ENCODE measurements around the gene FXYD2. TPM values are rescaled to one million over a fixed set of nuclear protein-coding genes. Genes with fewer than 3 reads are reported as not detected.

FXYD2 gene
- total and polyA plus RNA-seq, 9 of the 15 experiments (the other 6 are each of a cell fraction or from before 2014, with no cell fraction given): not detected

GRCh38 chr11:117817368-117818040, 7.0 kb downstream of the FXYD2 start (continued):
- TF ChIP-seq TGIF2 (CRISPR knock-in tag; IDR thresholded peaks at IDR 0.05) (no peak), YY1 (IDR thresholded peaks at IDR 0.05; ENCODE audit: borderline replicate concordance in 1 of 3, control insufficient read depth in 1 of 3, extremely low read depth in 1 of 3, insufficient read depth in 3 of 3, insufficient read length in 1 of 3, insufficient replicate concordance in 2 of 3, low read depth in 1 of 3, low read length in 2 of 3) (peak in 1 of 3 experiments; percentile 22), XRCC5 (IDR thresholded peaks at IDR 0.05; ENCODE audit: low read depth, low read length) (peak; percentile 75; the same call in 1 of the 2 replicates), SMAD4 (CRISPR knock-in tag; conservative IDR thresholded peaks at IDR 0.05) (0 out of 2 replicates have a peak, but pooled peaks have one; percentile 20), MTA3 (IDR thresholded peaks at IDR 0.05; ENCODE audit: borderline replicate concordance) (no peak), ZNF143 (CRISPR knock-in tag; IDR thresholded peaks at IDR 0.05) (no peak), SRSF1 (IDR thresholded peaks at IDR 0.05; ENCODE audit: low read depth, low read length) (no peak), ETS2 (tag; IDR thresholded peaks at IDR 0.05; ENCODE audit: borderline replicate concordance, poor library complexity, severe bottlenecking) (no peak), POLR2AphosphoS5 (IDR thresholded peaks at IDR 0.05; ENCODE audit: control insufficient read depth, insufficient read depth, low read depth, low read length) (no peak), POLR2A (conservative IDR thresholded peaks at IDR 0.05) (no peak), ARID4B (CRISPR knock-in tag; IDR thresholded peaks at IDR 0.05) (no peak), SNRNP70 (optimal IDR thresholded peaks at IDR 0.05; ENCODE audit: low read depth, low read length) (no peak), GATAD2A (IDR thresholded peaks at IDR 0.05) (no peak), JUND (IDR thresholded peaks at IDR 0.05; ENCODE audit: borderline replicate concordance, low read depth, low read length) (peak; percentile 29; the same call in 1 of the 2 replicates), JUND (tag; IDR thresholded peaks at IDR 0.05; ENCODE audit: borderline replicate concordance, low read depth, low read length) (no peak; the same call in 2 of the 3 replicates), LARP7 (IDR thresholded peaks at IDR 0.05) (no peak)
- TF ChIP-seq, protein P1, sequence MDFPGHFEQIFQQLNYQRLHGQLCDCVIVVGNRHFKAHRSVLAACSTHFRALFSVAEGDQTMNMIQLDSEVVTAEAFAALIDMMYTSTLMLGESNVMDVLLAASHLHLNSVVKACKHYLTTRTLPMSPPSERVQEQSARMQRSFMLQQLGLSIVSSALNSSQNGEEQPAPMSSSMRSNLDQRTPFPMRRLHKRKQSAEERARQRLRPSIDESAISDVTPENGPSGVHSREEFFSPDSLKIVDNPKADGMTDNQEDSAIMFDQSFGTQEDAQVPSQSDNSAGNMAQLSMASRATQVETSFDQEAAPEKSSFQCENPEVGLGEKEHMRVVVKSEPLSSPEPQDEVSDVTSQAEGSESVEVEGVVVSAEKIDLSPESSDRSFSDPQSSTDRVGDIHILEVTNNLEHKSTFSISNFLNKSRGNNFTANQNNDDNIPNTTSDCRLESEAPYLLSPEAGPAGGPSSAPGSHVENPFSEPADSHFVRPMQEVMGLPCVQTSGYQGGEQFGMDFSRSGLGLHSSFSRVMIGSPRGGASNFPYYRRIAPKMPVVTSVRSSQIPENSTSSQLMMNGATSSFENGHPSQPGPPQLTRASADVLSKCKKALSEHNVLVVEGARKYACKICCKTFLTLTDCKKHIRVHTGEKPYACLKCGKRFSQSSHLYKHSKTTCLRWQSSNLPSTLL (IDR thresholded peaks at IDR 0.05): 0 out of 2 replicates have a peak, but pooled peaks have one; percentile 19
- TF ChIP-seq, protein P2, sequence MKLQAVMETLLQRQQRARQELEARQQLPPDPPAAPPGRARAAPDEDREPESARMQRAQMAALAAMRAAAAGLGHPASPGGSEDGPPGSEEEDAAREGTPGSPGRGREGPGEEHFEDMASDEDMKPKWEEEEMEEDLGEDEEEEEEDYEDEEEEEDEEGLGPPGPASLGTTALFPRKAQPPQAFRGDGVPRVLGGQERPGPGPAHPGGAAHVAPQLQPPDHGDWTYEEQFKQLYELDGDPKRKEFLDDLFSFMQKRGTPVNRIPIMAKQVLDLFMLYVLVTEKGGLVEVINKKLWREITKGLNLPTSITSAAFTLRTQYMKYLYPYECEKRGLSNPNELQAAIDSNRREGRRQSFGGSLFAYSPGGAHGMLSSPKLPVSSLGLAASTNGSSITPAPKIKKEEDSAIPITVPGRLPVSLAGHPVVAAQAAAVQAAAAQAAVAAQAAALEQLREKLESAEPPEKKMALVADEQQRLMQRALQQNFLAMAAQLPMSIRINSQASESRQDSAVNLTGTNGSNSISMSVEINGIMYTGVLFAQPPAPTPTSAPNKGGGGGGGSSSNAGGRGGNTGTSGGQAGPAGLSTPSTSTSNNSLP (IDR thresholded peaks at IDR 0.05; ENCODE audit: borderline replicate concordance, low read depth, low read length): 0 out of 2 replicates have a peak, but pooled peaks have one; percentile 8
